H1 (cell line): ENCODE data around the gene ZNF516. TPM values are rescaled to one million over a fixed set of nuclear protein-coding genes. Genes with fewer than 3 reads are reported as not detected.

Experiments used
- CHD2 ChIP-seq: IDR thresholded peaks from 2 replicates; pipeline ENCODE4 v1.6.1; 2012; ENCODE audit warnings: low read length, improper control_type of control experiment
- EGR1 ChIP-seq: IDR thresholded peaks from 2 replicates; pipeline ENCODE4 v1.6.1; 2011; ENCODE audit warnings: low read depth, low read length, borderline replicate concordance
- EP300 ChIP-seq, 2 experiments: IDR thresholded peaks; 1 replicate in 1 of 2; 2 replicates in 1 of 2; pipeline ENCODE4 v1.6.1; 2011 to 2012; ENCODE audit warnings: low read depth in 2 of 2, low read length in 2 of 2, mild to moderate bottlenecking in 2 of 2, borderline replicate concordance in 1 of 2, inconsistent platforms in 1 of 2, moderate library complexity in 1 of 2
- POLR2AphosphoS5 ChIP-seq: IDR thresholded peaks from 2 replicates; pipeline ENCODE4 v1.6.1; 2011; ENCODE audit warnings: low read depth, low read length
- TCF12 ChIP-seq: IDR thresholded peaks from 2 replicates; pipeline ENCODE4 v1.6.1; 2011; ENCODE audit warnings: low read depth, mild to moderate bottlenecking, low read length
- polyA plus RNA-seq, 7 experiments: library from polyadenylated mRNA; depleted of rRNA in 3 of 7; stranded (reverse) in 5 of 7; unstranded in 2 of 7; fragments of >200 nt in 5 of 7; fragments of 200-250 nt in 2 of 7; gene quantifications; 1 replicate in 5 of 7; 2 replicates in 1 of 7; 4 replicates in 1 of 7; pipeline versions ENCODE4 v1.2.1 to v1.2.3, GENCODE V29; 2011 to 2013; ENCODE audit warnings: missing spikeins in 2 of 7, mixed read lengths in 2 of 7
- total RNA-seq: library from RNA; stranded (reverse); fragmentation: NEBNext Ultra II Directional; extraction: Animal tissue kit (Norgen Biotek cat#: 25700); gene quantifications from 2 replicates; pipeline ENCODE4 v1.2.1, GENCODE V29; 2021
- TF ChIP-seq, protein P1 (sequence below): fragments of 300-600 bp; sonication (generic); IDR thresholded peaks from 2 replicates; pipeline ENCODE4 v1.7.1; 2012; ENCODE audit warnings: low read length, moderate library complexity, mild to moderate bottlenecking, inconsistent platforms; ENCODE audit not compliant: insufficient replicate concordance
- TF ChIP-seq, protein P2 (sequence below): IDR thresholded peaks from 2 replicates; pipeline ENCODE4 v1.6.1; 2011; ENCODE audit warnings: low read length, improper control_type of control experiment

ZNF516 gene
- total and polyA plus RNA-seq, 2 of the 8 experiments (the other 6 are each of a cell fraction or from before 2014, with no cell fraction given), result 7.3 to 17.0 TPM

DNA sequence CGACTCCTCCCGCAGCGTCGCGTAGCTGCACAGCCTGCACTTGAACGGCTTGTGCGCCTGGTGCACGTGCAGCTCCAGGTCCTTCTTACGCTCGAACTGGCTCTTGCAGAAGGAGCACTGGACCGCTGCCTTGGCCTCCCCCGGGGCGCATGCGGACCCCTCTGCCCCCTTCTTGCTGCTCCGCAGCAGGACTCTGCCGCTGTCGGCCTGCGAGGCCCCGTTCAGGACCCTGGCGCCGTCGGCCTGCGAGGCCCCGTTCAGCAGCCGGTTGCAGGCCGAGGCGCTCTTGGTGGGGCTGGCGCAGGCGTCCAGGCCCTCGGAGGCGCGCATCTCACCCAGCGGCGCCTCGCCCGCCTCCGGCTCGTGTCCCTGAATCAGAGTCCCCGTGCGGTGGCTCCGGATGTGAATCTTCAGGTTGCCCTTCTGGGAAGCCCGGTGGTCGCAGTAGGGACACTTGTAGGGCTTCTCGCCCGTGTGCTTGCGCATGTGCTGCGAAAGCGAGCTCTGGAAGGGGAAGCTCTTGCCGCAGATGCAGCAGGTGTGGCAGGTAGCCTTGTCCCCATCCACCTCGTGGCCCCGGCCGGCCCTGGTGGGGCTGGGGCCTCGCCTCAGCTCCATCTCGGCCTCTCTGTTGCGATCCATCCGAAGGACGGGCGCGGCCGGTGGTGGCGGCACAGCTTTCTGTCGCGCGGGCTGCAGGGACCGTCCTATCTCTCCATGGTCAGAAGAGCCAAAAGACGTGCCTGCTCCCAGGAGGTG is 52.5 kb downstream of the ZNF516 start (continued):
- TF ChIP-seq, protein P1, sequence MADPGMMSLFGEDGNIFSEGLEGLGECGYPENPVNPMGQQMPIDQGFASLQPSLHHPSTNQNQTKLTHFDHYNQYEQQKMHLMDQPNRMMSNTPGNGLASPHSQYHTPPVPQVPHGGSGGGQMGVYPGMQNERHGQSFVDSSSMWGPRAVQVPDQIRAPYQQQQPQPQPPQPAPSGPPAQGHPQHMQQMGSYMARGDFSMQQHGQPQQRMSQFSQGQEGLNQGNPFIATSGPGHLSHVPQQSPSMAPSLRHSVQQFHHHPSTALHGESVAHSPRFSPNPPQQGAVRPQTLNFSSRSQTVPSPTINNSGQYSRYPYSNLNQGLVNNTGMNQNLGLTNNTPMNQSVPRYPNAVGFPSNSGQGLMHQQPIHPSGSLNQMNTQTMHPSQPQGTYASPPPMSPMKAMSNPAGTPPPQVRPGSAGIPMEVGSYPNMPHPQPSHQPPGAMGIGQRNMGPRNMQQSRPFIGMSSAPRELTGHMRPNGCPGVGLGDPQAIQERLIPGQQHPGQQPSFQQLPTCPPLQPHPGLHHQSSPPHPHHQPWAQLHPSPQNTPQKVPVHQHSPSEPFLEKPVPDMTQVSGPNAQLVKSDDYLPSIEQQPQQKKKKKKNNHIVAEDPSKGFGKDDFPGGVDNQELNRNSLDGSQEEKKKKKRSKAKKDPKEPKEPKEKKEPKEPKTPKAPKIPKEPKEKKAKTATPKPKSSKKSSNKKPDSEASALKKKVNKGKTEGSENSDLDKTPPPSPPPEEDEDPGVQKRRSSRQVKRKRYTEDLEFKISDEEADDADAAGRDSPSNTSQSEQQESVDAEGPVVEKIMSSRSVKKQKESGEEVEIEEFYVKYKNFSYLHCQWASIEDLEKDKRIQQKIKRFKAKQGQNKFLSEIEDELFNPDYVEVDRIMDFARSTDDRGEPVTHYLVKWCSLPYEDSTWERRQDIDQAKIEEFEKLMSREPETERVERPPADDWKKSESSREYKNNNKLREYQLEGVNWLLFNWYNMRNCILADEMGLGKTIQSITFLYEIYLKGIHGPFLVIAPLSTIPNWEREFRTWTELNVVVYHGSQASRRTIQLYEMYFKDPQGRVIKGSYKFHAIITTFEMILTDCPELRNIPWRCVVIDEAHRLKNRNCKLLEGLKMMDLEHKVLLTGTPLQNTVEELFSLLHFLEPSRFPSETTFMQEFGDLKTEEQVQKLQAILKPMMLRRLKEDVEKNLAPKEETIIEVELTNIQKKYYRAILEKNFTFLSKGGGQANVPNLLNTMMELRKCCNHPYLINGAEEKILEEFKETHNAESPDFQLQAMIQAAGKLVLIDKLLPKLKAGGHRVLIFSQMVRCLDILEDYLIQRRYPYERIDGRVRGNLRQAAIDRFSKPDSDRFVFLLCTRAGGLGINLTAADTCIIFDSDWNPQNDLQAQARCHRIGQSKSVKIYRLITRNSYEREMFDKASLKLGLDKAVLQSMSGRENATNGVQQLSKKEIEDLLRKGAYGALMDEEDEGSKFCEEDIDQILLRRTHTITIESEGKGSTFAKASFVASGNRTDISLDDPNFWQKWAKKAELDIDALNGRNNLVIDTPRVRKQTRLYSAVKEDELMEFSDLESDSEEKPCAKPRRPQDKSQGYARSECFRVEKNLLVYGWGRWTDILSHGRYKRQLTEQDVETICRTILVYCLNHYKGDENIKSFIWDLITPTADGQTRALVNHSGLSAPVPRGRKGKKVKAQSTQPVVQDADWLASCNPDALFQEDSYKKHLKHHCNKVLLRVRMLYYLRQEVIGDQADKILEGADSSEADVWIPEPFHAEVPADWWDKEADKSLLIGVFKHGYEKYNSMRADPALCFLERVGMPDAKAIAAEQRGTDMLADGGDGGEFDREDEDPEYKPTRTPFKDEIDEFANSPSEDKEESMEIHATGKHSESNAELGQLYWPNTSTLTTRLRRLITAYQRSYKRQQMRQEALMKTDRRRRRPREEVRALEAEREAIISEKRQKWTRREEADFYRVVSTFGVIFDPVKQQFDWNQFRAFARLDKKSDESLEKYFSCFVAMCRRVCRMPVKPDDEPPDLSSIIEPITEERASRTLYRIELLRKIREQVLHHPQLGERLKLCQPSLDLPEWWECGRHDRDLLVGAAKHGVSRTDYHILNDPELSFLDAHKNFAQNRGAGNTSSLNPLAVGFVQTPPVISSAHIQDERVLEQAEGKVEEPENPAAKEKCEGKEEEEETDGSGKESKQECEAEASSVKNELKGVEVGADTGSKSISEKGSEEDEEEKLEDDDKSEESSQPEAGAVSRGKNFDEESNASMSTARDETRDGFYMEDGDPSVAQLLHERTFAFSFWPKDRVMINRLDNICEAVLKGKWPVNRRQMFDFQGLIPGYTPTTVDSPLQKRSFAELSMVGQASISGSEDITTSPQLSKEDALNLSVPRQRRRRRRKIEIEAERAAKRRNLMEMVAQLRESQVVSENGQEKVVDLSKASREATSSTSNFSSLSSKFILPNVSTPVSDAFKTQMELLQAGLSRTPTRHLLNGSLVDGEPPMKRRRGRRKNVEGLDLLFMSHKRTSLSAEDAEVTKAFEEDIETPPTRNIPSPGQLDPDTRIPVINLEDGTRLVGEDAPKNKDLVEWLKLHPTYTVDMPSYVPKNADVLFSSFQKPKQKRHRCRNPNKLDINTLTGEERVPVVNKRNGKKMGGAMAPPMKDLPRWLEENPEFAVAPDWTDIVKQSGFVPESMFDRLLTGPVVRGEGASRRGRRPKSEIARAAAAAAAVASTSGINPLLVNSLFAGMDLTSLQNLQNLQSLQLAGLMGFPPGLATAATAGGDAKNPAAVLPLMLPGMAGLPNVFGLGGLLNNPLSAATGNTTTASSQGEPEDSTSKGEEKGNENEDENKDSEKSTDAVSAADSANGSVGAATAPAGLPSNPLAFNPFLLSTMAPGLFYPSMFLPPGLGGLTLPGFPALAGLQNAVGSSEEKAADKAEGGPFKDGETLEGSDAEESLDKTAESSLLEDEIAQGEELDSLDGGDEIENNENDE, result no peak
- TF ChIP-seq EP300 (IDR thresholded peaks at IDR 0.05; ENCODE audit: borderline replicate concordance in 1 of 2, low read depth in 2 of 2, low read length in 2 of 2), result no peak
- TF ChIP-seq TCF12, result no peak
- TF ChIP-seq, protein P2, sequence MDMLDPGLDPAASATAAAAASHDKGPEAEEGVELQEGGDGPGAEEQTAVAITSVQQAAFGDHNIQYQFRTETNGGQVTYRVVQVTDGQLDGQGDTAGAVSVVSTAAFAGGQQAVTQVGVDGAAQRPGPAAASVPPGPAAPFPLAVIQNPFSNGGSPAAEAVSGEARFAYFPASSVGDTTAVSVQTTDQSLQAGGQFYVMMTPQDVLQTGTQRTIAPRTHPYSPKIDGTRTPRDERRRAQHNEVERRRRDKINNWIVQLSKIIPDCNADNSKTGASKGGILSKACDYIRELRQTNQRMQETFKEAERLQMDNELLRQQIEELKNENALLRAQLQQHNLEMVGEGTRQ, result no peak
- no peak for TF ChIP-seq CHD2
- TF ChIP-seq EGR1, result no peak
- no peak for TF ChIP-seq POLR2AphosphoS5
